OCI-LY1 (cell line): ENCODE data around the gene TEPSIN.

ENCODE experiments used
- CTCF ChIP-seq: fragments of 200-600 bp; sonication (generic), shearing (Covaris generic); IDR thresholded peaks from 2 replicates; pipeline ENCODE4 v1.5.1; 2017; ENCODE audit warnings: mild to moderate bottlenecking, antibody characterized with exemption, low read length, moderate library complexity, mixed read lengths
- EZH2 ChIP-seq: fragments of 200-600 bp; sonication (generic), shearing (Covaris generic); IDR thresholded peaks from 2 replicates; pipeline ENCODE4 v1.8.0; 2017; ENCODE audit warnings: borderline replicate concordance, mixed run types, mild to moderate bottlenecking, antibody characterized with exemption, low read length, moderate library complexity, mixed read lengths

- TF ChIP-seq CTCF (no peak), EZH2 (no peak)
Measured at GRCh38 chr17:81186203-81186602, 52.7 kb downstream of the TEPSIN start.
